SU-DHL-6 (cell line): Measurements from ENCODE around the gene CREB5.

Experiments
- EZH2phosphoT487 ChIP-seq: fragments of 200-600 bp; sonication (generic), shearing (Covaris generic); conservative IDR thresholded peaks from 2 replicates; pipeline ENCODE4 v1.6.1; 2018; ENCODE audit warnings: mild to moderate bottlenecking, antibody characterized with exemption, low read length, moderate library complexity, mixed read lengths
- TF ChIP-seq, protein P1 (sequence below): fragments of 200-600 bp; sonication (generic); IDR thresholded peaks from one replicate; pipeline ENCODE4 v1.5.1; 2017; ENCODE audit warnings: antibody characterized with exemption, mild to moderate bottlenecking, low read length, moderate library complexity; ENCODE audit not compliant: insufficient read depth, poor library complexity, severe bottlenecking

DNA sequence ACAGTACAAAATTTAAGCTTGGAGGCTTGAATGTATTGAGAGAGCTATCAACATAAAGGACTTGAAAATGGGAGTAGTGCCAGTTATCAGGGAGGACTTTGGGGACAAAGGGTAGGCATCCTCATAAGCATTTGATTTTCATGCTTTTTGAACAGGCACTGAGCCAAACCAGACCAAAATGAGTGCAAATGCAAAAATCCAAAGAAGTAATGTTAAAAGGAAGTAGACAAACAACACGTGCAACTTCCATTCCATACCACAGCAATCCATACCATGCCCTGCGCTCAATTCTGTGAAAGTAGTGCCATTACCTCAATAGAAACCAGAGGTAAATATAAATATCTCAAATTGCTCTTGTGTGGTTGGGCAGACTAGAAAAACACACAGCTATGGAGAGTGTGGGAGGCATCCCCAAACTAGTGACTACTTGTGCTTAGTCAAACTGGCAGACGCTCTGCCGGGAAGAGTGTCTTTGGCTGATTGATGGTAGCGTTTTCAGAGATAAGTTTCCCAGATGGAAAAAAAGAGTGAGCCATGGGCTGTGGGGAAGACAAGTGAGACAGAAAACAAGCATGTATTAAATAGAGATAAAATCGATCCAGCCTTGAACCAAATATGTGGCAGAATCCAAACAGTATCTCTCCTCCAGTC lies 161.5 kb downstream of the CREB5 start:
- TF ChIP-seq, protein P1, sequence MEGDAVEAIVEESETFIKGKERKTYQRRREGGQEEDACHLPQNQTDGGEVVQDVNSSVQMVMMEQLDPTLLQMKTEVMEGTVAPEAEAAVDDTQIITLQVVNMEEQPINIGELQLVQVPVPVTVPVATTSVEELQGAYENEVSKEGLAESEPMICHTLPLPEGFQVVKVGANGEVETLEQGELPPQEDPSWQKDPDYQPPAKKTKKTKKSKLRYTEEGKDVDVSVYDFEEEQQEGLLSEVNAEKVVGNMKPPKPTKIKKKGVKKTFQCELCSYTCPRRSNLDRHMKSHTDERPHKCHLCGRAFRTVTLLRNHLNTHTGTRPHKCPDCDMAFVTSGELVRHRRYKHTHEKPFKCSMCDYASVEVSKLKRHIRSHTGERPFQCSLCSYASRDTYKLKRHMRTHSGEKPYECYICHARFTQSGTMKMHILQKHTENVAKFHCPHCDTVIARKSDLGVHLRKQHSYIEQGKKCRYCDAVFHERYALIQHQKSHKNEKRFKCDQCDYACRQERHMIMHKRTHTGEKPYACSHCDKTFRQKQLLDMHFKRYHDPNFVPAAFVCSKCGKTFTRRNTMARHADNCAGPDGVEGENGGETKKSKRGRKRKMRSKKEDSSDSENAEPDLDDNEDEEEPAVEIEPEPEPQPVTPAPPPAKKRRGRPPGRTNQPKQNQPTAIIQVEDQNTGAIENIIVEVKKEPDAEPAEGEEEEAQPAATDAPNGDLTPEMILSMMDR: no peak
- TF ChIP-seq EZH2phosphoT487: 0 out of 2 replicates have a peak, but pooled peaks have one; percentile 51
